CD4-positive, alpha-beta T cell treated with Interleukin-2 at 100 ng/mL for 4 hours (primary cell): Measurements from ENCODE around the gene PRPH.
A peak's percentile ranks its signal among the peaks of the same experiment; 100 is the strongest.
"Not testable (repeated sequence)": the region's sequence is repeated elsewhere in the genome, so short reads cannot be mapped to it uniquely, and the experiment has no call there.

Source experiments
- DNase-seq: peaks from one replicate; pipeline ENCODE4 v3.0.0-alpha.2; 2020; ENCODE audit warnings: low spot score

The PRPH gene

DNA sequence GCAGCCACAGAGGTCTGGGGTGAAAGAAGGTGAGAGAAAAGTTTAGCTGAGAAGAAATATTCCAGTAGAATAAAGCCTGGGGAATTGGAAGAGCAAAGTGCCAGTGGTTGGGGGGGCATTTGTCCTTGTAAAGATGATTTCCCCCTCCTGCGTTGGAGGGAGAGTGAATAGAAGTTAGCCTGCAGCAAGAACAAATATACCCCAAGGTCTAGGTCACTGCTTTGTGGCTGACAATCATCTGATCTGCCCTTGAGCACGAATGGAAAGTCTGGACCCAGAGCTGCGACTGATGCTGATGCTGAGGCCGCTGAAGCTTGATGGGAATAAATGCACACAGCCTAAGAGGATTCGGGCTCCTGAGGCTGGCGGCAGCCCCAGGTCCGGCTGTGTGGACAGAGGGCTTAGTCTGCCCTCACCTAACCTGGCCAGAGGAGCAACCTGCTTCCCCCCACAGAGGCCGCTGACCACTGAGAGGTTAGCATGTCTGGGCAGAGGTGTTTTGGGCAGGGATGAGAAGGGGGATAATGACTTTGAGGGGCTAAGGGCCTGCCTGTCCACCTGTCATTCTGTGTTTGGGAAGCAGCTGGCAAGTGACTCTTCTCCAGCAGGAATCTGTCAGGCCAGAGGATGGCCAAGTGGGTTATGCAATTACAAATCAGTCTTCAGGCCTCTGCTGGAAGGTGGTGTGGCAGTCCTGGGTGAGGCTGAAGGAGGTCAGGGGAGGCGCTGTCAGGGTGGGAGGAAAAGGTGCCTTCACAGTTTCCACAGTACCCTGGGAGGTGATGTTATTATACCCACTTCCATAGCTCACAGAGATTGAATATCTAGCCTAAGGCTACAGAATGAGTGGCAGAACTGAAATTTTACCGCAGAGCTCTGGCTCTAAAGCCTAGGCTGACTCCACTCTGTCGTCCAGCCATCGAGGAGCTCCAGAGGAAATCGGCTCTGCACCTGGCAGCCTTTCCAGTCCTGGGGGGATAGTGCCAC lies 18.4 kb upstream of the PRPH start:
- no peak for DNase-seq

DNA sequence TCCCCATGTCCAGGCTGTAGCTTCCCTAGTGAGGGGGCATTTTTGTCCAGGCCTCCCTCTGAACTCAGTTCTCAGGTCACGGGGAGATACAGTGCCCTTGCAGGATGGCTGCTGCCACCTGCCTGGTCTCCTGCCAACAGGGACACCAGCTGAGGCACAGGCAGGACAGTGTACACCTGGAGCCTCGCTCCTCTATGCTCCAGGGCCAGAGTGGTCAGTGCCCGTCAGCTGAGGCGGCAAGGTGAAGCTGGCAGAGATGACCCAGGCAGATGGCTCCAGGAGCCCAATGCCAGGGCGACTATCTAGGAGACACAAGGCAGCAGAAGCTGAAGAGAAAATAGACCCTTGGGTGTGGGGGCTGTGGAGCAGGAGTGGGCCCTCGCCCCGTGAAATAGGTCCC lies 17.5 kb upstream of the PRPH start:
- no peak for DNase-seq

DNA sequence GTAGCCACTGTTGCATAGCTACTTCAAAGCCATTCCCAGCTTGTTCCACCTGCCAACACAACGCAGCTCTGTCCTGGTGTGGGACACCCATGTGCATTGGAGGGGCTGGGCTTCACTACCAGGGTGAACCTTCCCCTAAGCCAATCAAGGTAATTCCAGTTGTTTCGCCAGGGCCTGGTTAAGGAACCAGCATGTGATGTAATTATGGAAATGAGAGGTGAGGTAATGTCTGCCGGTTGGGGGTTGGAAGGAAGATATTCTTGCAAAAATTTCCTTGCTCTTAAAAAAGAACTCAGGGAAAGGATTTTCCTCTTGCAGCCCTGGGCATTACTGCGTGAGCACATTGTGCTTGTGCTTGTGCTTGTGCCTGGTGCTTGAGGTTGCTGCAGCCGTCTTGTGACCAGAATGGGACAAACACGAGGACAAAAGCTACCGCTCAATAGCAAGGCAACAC lies 15.2 kb upstream of the PRPH start:
- no peak for DNase-seq

DNA sequence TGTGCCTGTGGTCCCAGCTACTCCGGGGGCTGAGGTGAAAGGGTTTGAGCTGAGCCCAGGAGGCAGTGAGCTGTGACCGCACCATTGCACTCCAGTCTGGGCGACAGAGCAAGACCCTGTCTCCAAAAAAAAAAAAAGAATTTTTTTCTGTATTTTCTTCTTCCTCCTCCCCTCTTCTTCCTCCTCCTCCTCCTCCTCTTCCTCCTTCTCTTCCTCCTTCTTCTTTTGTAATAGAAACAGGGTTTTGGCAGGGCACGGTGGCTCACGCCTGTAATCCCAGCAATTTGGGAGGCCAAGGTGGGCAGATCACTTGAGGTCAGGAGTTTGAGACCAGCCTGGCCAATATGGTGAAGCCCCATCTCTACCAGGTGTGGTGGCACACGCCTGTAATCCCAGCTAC lies 14.4 kb upstream of the PRPH start:
- not testable (repeated sequence) for DNase-seq

DNA sequence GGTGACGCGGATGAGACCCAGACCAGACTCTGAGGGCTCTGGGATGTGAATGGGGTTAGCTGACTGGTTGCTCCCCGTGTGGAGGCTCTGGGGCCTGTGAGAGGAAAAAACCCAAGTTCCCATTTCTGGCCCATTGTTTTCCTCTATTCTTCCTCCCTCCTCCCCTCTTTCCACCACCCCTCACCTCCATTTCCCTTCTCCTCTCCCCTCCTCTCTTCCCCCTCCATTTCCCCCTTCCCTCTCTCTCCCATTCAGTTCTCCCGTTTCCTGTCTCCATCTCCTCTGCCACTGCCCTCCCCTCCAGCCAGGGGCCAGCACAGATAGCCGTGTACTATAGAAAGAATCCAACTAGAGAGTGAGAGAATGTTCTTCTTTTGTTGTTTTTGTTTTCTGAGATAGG lies 12.6 kb upstream of the PRPH start:
- DNase-seq = no peak

DNA sequence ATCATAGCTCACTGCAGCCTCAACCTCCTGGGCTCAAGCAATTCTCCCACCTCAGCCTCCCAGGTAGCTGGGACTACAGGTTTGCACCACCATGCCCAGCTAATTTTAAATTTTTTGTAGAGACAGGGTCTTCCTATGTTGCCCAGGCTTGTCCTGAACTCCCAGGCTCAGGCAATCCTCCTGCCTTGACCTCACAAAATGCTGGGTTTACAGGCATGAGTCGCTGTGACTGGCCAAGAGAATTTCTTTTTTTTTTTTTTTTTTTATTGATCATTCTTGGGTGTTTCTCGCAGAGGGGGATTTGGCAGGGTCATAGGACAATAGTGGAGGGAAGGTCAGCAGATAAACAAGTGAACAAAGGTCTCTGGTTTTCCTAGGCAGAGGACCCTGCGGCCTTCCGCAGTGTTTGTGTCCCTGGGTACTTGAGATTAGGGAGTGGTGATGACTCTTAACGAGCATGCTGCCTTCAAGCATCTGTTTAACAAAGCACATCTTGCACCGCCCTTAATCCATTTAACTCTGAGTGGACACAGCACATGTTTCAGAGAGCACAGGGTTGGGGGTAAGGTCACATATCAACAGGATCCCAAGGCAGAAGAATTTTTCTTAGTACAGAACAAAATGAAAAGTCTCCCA lies 12.1 kb upstream of the PRPH start:
- DNase-seq = not testable (repeated sequence)

DNA sequence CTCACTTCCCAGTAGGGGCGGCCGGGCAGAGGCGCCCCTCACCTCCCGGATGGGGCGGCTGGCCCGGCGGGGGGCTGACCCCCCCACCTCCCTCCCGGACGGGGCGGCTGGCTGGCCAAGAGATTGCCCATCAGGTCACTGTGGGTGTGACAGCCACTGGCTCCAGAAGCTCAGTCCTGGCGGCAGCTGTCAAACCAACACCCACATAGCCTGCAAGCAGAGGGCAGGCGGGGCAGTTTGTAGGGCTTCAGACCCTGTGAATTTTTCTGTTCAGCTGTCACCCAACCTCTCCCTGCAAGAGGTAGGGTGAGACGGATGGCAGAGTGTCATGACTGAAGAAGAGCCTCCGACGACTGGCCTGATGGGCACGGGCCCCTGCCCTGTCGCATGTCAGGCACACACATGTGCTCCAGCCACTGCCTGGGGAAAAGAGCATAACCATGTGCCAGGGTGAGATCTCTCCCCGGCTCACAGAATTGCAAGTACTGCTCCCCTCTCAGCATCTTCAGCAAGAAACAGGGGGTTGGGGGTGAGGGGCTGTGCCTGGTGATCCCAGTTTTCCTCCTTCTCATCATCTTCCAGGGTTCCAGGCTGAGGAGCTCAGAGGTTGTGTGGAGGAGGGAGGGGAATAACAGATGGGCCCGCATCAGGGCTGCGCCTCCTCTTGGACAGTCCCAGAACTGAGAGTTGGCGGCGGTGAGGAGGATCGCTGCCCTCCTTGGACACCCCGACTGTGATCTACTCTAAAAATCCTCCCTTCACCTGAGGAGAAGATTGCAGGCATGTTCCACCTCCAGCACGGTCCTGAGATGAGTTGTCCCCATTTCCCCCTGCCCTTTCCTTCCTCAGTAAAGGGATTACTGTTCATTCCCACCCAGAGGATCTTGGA lies 11.2 kb upstream of the PRPH start:
- DNase-seq = no peak

DNA sequence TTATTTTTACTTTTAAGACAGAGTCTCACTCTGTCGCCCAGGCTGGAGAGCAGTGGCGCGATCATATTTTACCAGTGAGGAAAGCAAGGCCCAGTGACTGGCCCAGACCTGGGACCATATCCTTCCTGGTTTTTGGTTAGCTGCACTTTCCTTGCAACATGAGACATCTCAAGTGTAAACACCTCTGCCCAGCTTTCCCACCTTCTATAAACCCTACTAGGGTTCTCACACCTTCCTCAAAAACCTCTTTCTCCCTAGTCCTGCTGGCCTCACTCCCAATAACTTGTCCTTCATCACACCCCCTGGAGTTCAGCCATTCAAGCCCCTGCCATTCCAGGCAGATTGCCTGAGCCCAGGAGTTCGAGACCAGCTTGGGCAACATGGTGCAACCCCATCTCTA lies 10.3 kb upstream of the PRPH start:
- DNase-seq = no peak

DNA sequence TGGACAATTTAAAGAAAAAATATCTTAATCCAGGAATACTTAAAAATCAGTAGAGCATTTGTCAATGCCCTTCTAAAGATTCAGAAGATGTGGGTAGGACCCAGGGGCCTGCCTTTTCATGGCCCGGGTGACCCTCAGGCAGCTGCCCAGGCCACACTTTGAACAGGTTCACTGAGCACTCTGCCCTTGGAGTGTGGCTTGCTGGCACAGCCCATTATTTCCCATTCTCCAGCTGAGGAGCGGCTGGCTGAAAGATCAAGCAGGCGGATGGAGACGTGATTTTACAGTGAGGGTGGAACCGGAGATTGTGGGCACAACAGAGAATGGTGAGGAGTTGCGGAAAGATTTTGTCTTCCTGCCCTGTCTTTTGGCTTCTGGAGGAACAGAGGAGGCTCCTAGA lies 7.1 kb upstream of the PRPH start:
- no peak for DNase-seq

DNA sequence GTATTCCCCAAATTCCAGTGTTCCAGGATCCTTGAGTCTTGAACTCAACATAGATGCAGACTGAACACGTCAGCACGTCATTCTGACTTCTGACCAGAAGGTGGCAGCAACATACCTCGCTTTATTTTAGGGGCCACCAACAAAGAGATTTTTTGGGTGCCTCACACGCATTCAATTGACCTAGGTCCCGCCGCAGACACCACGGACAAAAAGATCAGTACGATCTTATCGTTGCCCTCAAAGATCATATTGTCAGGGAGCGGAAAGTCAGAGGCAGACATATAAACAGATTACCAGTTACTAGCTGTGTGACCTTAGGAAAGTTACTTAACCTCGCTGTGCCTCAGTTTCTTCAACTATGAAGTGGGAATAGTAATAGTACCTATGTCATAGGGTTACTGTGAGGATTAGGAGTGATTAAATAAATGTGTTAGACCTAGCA lies 6.5 kb upstream of the PRPH start:
- peak; percentile 81 for DNase-seq

DNA sequence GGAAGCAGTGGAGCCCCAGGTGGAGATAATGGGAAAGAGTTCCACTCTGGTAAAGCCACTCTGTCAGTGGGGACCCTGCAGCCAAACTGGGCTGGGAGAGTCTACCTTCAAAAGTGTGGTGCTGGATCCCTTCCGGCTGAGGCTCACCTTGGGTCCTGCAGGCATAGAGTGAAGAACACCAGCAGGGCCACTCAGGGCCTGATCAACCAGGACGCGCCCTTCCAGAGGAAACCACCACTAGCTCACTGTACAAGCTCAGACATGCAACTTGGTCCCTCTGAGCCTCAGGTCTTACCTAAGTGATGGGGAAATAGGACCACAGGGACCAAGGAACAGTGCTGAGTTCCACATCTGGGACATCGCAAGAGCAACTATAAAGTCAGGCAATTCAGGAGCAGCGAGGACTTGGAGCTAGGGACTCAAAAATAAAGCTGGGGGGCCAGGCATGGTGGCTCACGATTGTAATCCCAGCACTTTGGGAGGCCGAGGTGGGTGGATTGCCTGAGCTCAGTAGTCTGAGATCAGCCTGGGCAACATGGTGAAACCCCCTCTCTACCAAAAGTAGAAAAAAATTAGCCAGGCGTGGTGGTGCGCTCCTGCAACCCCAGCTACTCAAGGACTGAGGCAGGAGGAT lies 5.9 kb upstream of the PRPH start:
- DNase-seq = no peak

DNA sequence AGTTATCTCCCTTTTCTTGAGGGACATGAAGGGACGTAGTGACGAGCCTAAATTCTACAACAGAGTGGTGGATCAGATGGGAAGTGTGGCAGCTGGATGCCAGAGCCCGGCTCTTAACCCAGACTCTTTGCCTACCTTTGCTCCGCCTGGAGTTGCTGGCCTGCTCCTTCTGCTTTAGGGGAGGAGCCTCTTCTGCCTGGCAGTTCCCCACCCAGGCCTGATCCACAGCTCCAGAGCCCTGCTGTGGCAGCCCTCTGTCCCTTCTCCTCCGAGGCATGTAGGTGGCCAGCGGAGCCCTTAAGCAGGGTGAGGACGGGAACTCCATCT lies 2.3 kb upstream of the PRPH start:
- no peak for DNase-seq

DNA sequence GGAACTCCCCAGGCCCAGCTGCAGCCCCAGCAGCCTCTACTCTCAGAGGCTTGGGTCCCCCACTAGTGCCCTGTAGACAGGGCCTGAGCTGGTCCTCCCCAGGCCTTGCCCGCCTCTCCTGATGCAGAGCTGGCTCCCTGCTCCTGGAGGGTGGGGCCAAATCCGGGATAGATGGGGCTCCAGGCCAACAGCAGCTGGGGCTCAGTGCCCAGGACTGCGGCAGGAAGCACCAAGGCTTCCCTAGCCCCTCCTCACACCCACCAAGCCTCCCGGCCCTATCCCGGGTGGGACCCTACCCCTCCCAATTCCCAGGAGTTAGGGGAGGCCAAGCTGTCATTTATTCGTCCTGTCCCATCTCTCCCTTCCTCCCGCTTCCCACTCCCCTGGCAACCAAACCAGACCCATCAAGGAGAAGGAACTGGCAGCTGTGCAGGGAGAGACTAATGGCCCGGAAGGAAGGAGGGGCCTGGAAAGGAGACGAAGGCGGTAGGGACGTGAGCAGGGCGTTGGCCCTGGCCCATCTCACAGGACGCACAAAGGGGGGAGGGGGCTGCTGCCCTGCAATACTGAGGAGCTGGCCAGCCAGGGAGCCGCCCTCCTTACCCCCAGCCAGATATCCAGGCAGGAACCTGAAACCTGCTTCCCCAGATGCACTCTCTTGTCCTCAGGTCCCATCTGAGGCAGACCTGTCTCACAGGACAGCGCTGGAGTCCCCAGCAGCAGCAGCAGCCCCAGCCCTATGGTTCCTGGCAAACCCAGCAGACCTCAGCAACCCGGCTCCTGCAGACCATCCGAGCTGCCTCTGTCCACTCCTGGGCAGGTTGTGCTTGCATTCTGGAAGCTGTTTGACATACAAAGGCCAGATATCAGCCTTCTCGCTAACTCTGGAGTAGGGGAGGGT lies 1.6 kb upstream of the PRPH start:
- no peak for DNase-seq

DNA sequence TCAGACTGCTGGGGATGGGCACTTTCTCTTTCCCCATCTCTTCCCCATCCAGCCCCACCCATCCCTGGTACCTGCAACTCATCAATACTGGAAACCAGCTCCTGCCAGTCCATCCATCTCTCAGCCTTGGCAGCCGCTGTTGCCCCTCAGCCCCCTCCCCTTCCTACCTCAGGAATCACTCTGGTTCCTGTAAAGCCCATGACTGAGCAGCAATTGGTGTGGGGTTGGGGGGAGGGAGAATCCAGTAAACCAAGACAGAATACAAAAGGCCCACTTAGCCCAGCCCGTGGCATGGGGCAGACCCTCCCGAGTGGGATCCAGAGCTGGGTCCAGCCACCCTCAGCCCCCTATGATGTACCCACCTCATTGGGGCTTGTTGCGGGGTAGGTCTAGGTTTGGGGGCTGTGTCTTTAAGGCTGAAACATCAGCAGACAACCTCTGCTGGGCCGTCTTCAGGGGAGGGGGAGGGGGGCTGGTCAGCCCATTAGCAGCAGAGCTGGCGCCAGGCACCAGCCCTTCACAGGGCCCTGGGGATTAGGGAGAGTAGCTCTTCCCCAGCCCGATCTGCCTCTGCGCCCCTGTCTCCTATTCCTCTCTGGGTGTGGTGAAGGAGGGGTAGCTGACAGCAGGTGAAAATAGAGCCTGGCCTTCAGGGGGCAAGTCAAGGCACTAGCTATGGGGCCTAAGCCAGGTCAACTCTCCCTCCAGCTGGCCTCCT lies 702 bp upstream of the PRPH start:
- no peak for DNase-seq

DNA sequence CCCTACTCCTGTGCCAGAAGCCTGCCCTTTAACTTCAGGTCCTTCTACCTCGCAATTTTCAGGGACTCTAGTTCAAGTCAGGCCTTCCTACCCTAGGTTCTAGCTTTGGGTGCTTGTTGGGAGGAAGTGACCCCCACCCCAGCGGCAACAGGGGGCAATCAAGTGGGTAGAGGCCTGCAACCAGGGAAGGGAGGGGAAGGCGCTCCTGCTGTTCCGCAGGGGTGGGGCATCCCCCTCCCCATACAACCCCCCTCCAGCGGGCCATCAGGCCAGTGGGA lies 204 bp upstream of the PRPH start:
- no peak for DNase-seq

DNA sequence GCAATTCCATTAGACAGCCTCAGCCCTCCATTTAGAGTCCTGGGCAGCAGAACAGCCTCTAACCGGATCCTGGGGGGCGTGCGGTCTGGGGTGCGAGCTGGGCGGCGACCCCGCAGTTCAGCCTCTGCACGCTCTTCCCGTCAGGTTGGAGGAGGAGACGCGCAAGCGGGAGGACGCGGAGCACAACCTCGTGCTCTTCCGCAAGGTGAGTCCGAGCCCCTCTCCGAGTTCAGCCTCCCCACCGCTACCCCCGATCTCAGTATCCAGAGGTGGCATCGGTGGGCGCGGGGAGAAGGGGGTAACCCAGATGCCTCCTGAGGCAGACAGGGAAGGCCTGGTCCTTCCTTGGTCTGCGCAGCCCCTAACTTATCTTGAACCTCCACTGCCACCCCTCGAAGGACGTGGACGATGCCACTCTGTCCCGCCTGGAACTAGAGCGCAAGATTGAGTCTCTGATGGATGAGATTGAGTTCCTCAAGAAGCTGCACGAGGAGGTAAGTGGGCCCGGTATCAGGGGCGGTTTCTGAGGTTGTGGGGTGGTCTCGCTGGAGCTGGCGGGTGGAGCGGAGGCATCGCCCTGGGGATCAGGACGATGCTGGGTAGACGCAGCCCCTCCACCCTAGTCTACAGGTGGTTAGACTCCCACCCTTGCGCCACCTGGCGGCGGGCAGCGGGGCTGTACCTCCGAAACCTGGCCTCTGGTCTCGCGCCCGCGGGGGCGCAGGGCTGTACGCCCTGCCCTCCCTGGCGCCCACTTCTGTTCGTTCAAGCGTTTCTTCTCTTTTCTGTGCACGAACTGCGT lies 1.3 kb downstream of the PRPH start:
- DNase-seq = peak; percentile 60

DNA sequence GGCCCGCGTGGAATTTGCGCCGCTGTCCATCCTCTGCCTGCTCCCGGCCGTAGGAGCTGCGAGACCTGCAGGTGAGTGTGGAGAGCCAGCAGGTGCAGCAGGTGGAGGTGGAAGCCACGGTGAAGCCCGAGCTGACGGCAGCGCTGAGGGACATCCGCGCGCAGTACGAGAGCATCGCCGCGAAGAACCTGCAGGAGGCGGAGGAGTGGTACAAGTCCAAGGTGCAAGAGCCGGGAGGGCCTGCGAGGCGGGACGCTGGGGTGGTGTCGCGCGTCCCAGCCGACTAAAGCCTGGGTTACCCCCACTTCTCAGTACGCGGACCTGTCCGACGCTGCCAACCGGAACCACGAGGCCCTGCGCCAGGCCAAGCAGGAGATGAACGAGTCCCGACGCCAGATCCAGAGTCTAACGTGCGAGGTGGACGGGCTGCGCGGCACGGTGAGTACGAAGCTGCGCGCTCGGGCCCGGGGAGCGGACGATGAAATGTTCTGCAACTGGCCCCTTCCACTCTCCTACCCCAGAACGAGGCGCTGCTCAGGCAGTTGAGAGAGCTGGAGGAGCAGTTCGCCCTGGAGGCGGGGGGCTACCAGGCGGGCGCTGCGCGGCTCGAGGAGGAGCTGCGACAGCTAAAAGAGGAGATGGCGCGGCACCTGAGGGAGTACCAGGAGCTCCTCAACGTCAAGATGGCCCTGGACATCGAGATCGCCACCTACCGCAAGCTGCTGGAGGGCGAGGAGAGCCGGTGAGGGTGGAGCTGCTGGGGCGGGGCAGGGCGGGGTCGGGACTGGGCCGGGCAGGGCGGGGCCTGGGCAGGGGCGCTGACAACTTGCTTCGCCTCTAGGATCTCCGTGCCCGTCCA lies 2.1 kb downstream of the PRPH start:
- peak; percentile 17 for DNase-seq

DNA sequence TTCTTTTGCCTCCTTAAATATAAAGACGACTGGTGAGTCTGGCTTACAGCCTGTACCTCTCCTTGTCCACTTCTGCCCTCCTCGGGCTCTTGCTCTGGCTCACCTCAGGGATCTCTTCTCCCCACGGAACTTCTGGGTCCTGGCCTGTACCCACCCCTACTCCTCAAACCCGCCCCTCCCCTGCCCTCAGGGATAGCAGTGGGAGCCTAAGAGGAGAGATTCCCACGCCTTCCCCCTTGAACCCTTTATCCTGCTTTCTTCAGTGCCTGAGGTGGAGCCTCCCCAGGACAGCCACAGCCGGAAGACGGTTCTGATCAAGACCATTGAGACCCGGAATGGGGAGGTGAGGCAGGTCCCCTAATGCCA lies 2.7 kb downstream of the PRPH start:
- DNase-seq = no peak

DNA sequence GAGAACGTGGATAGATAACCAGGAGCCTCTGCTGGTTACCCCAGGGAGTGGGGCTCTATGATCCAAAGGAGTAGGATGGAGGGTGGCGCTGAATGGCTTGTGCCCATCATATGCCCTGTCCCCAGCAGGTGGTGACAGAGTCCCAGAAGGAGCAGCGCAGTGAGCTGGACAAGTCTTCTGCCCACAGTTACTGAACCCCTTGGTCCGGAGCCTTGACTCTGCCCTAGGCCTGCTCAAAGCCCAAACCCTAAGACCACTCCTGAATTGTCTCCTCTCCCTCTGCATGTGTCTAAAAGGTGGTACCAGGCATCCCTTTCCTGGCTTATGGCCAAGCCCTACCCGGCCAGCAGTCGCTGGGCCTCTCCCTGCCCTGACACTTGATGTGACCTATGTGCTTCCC lies 3.2 kb downstream of the PRPH start:
- no peak for DNase-seq
